Smooth muscle cell (in vitro differentiated cells): ENCODE measurements around the gene TXNRD3. TPM values are rescaled to one million over a fixed set of nuclear protein-coding genes. Genes with fewer than 3 reads are reported as not detected.

Source experiments
- DNase-seq: peaks from one replicate; lab custom pipeline; 2025; ENCODE audit not compliant: unreplicated experiment; lab: John Stamatoyannopoulos, UW
- H2AFZ ChIP-seq: fragments of 200-600 bp; sonication (generic); 2 replicates; pipeline ENCODE4 v1.6.0; 2016; ENCODE audit warnings: antibody characterized with exemption, low read depth, mild to moderate bottlenecking
- H3F3A ChIP-seq: fragments of 200-600 bp; sonication (generic); 2 replicates; pipeline ENCODE4 v1.6.0; 2017; ENCODE audit warnings: antibody characterized with exemption, low read depth
- H3K27ac ChIP-seq: fragments of 200-600 bp; sonication (generic); 2 replicates; pipeline ENCODE4 v1.5.1; 2016; ENCODE audit warnings: low read depth, mild to moderate bottlenecking
- H3K27me3 ChIP-seq: fragments of 200-600 bp; sonication (generic); 2 replicates; pipeline ENCODE4 v1.6.1; 2016; ENCODE audit warnings: low read depth, mild to moderate bottlenecking
- H3K36me3 ChIP-seq: fragments of 200-600 bp; sonication (generic); 2 replicates; pipeline ENCODE4 v1.5.1; 2016; ENCODE audit warnings: low read depth
- H3K4me1 ChIP-seq: fragments of 200-600 bp; sonication (generic); 2 replicates; pipeline ENCODE4 v1.5.1; 2016; ENCODE audit warnings: low read depth
- H3K4me2 ChIP-seq: fragments of 200-600 bp; sonication (generic); 2 replicates; pipeline ENCODE4 v1.6.0; 2016; ENCODE audit warnings: mild to moderate bottlenecking
- H3K4me3 ChIP-seq: fragments of 200-600 bp; sonication (generic); 2 replicates; pipeline ENCODE4 v1.5.1; 2016; ENCODE audit warnings: mild to moderate bottlenecking
- H3K79me2 ChIP-seq: fragments of 200-600 bp; sonication (generic); 2 replicates; pipeline ENCODE4 v1.6.0; 2016; ENCODE audit warnings: low read depth, mild to moderate bottlenecking
- H3K9ac ChIP-seq: fragments of 200-600 bp; sonication (generic); 2 replicates; pipeline ENCODE4 v1.6.0; 2016; ENCODE audit warnings: low read depth
- H3K9me3 ChIP-seq: fragments of 200-600 bp; sonication (generic); replicated peaks from 2 replicates; pipeline ENCODE4 v1.5.1; 2016; ENCODE audit warnings: low read depth
- H4K20me1 ChIP-seq: fragments of 200-600 bp; sonication (generic); 2 replicates; pipeline ENCODE4 v1.6.0; 2016; ENCODE audit warnings: low read depth
- WGBS: methylation state at CpG from one replicate; pipeline ENCODE4 v1.1.7; 2016; ENCODE audit warnings: low lambda C conversion rate; 5-methylcytosine and 5-hydroxymethylcytosine counted together
- polyA plus RNA-seq: library from polyadenylated mRNA; unstranded; fragments of >200 nt; fragmentation: Nextera tagmentation; extraction: Ambion mirVana; gene quantifications from 2 replicates; pipeline ENCODE4 v1.2.1, GENCODE V29; 2016
- total RNA-seq: library from RNA; depleted of rRNA; stranded (reverse); fragments of >200 nt; gene quantifications from 2 replicates; pipeline ENCODE4 v1.2.3, GENCODE V29; 2014
- TF ChIP-seq, protein P1 (sequence below): fragments of 200-600 bp; sonication (generic); IDR thresholded peaks from 2 replicates; pipeline ENCODE4 v1.5.1; 2017; ENCODE audit warnings: borderline replicate concordance, mild to moderate bottlenecking, antibody characterized with exemption; ENCODE audit not compliant: insufficient read depth, poor library complexity, severe bottlenecking

The TXNRD3 gene
- total and polyA plus RNA-seq, 2 experiments from 2014 or later = 13.7 to 27.2 TPM

DNA sequence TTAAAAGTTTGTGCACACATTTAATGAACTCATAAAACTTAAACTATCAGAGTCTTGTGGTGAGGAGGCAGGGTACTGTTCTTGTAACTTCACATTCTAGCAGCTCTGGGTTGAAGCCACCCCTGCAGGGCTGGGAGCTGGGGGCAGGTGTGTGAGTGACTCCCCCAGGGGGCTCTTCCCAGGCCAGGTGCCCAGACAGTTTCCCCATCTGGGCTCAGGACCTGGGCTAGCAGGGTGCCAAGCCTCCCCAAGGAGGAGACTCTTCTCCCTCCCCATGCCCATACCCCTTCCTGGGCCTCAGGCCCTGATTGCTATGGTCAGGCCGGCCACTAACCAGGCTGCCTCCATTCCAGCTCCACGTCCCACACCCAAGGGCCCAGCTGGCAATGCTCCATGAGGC lies 27.1 kb upstream of the TXNRD3 start:
- no peaks in the 10 kb centered on the region for H3K27me3 ChIP-seq
- TF ChIP-seq, protein P1, sequence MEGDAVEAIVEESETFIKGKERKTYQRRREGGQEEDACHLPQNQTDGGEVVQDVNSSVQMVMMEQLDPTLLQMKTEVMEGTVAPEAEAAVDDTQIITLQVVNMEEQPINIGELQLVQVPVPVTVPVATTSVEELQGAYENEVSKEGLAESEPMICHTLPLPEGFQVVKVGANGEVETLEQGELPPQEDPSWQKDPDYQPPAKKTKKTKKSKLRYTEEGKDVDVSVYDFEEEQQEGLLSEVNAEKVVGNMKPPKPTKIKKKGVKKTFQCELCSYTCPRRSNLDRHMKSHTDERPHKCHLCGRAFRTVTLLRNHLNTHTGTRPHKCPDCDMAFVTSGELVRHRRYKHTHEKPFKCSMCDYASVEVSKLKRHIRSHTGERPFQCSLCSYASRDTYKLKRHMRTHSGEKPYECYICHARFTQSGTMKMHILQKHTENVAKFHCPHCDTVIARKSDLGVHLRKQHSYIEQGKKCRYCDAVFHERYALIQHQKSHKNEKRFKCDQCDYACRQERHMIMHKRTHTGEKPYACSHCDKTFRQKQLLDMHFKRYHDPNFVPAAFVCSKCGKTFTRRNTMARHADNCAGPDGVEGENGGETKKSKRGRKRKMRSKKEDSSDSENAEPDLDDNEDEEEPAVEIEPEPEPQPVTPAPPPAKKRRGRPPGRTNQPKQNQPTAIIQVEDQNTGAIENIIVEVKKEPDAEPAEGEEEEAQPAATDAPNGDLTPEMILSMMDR = no peak
- H3K27ac ChIP-seq = no peak overlapping the region
- H3K9me3 ChIP-seq = no peaks in the 10 kb centered on the region
- peaks cover 10% of the 10 kb centered on the region for H3F3A ChIP-seq
- H3K9ac ChIP-seq = no peak overlapping the region
- no peaks in the 10 kb centered on the region for H4K20me1 ChIP-seq
- H3K36me3 ChIP-seq = no peaks in the 10 kb centered on the region
- no peak overlapping the region for H2AFZ ChIP-seq
- no peak for DNase-seq
- H3K4me1 ChIP-seq = peaks cover 5% of the 10 kb centered on the region
- no peak overlapping the region for H3K4me2 ChIP-seq
- no peaks in the 10 kb centered on the region for H3K79me2 ChIP-seq
- 80% methylated on average over 2 of the region's 2 CpGs for WGBS
- H3K4me3 ChIP-seq = no peak overlapping the region

DNA sequence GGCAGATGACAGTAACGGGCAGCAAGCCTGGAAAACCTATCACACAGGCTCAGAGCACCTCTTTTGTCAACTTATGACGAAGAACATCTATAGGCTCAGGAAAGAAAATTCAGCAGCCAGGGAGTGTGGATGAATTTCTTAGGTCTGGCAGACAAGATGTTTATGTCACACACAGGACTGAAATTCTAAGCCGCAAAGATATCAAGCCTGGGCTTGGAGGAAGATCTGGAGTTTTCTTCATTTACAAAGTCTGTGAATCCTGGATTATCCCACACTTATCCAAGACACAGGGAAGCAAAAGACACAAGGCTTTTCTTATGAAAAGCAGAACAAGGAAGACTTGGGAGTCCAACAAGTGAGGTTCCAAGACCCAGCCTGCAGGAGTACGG lies 25.7 kb upstream of the TXNRD3 start:
- Histone ChIP-seq H2AFZ (no peak overlapping the region), H3K36me3 (no peaks in the 10 kb centered on the region), H3K27ac (no peak overlapping the region), H3K27me3 (no peaks in the 10 kb centered on the region), H3K9ac (no peak overlapping the region), H3K4me1 (peaks cover 5% of the 10 kb centered on the region), H3K9me3 (no peaks in the 10 kb centered on the region), H3K4me2 (no peak overlapping the region), H3K79me2 (no peaks in the 10 kb centered on the region), H3K4me3 (no peak overlapping the region), H4K20me1 (no peaks in the 10 kb centered on the region), H3F3A (peaks cover 10% of the 10 kb centered on the region)
- DNase-seq = no peak
- 49% methylated on average over 4 of the region's 4 CpGs for WGBS
- TF ChIP-seq, protein P1 = no peak

DNA sequence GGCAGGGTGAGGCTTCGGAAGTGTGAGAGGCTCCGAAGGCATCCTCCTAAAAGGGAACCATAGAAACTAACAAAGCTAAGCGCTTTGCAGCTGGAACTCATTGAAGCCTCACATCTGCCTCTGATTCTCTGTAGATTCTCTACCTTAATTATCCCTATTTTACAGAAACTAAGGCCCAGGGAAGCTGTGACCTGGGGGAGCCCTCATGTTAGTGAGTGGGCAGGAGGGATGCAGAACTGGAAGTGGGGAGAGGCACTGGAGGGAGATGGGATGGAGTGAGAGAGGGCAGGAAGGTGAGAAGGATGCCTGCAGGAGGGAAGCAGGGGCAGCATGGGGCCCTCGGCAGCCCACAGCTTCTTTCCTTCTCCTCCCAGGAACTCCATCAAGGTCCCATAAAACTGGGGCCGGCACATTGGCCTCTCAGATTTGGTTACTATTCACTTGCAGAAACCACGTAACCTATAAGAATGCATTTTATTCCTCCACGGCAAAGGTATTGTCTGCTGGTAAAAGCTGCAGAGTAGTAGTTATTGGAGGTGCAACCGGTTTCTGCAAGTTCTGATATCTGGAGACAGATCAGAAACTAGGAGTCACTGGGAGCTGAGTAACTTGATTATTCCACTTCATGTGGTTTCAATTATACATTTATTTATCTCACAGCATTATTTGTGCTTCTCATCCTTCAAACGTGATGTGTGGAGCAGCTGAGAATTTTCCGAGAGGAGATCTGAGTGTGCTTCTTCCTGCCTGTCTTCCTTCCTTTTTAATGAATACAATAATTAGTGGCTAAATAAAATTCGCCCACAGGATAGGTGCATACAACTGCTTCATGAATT lies 25.1 kb upstream of the TXNRD3 start:
- no peak overlapping the region for H3K4me3 ChIP-seq
- H3K27me3 ChIP-seq = no peaks in the 10 kb centered on the region
- peak overlapping the region; percentile 77 for H2AFZ ChIP-seq
- no peak for DNase-seq
- peak overlapping the region; percentile 81 for H3K4me2 ChIP-seq
- no peaks in the 10 kb centered on the region for H3K79me2 ChIP-seq
- no peaks in the 10 kb centered on the region for H3K36me3 ChIP-seq
- no peak overlapping the region for H3K9ac ChIP-seq
- H3F3A ChIP-seq = peaks cover 10% of the 10 kb centered on the region
- TF ChIP-seq, protein P1 = no peak
- H4K20me1 ChIP-seq = no peaks in the 10 kb centered on the region
- H3K4me1 ChIP-seq = peaks cover 5% of the 10 kb centered on the region
- H3K9me3 ChIP-seq = no peaks in the 10 kb centered on the region
- 63% methylated on average over 11 of the region's 11 CpGs for WGBS
- H3K27ac ChIP-seq = no peak overlapping the region
